ENCODE measurements around the gene NFASC. TPM values are rescaled to one million over a fixed set of nuclear protein-coding genes. Genes with fewer than 3 reads are reported as not detected.

NFASC gene
- 0.04 TPM for polyA plus RNA-seq (2013)

DNA sequence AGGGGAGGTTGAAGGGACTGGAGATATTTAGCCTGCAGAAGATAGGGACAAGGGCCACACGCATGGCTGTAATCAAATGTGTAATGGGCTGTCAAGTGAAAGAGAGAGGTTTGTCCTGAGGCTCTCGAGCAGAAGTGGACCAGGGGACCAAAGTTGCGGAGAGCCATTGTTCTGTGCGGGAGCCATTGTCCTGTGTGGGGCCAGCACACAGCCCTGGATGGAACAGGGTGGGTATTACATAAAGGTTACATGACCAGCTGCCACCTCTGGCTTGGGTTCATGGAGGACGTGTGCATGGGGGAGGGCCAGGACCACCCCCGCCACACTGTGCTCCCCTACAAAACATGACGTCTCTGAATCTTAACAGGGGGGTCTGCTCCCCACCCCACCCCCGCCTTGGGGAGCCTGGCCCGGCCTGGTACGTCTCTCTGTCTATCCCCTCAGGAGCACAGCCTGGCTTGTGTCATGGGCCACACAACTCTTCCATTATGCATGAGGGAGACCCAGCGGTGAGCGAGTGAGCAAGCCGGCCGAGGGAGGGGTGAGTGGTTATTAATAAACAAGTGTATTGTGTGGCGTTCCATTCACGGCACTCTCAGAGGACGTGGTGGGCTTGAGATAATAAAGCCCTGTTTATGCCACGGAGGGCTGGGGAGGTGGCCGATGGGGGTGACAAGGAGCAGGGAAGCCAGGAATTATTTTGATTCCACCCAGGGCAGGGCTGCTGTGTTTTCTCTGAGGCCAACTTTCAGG lies at the start of gene NFASC:
NFASC (plus strand) TSS at position 703 of the 753 bp plus-strand sequence. CDS start 73,454 bp downstream, outside the sequence.
- 95% methylated on average over 13 of the region's 19 CpGs for WGBS (ENCODE audit: insufficient coverage)
- Histone ChIP-seq H3K4me3 (ENCODE audit: control insufficient read depth in 1 of 7, extremely low read depth in 1 of 7, insufficient read depth in 4 of 7, low read depth in 2 of 7, low read length in 6 of 7) (no peak within 1 kb of the TSS), H3K4me1 (ENCODE audit: control extremely low read depth in 1 of 4, control insufficient read depth in 4 of 4, insufficient read depth in 4 of 4, low read length in 3 of 4) (no peaks in the 10 kb centered on the region), H3K27ac (ENCODE audit: insufficient read depth in 1 of 2, low read depth in 1 of 2, low read length in 2 of 2, poor library complexity in 1 of 2, severe bottlenecking in 2 of 2) (no peak within 1 kb of the TSS), H3K9me3 (ENCODE audit: control extremely low read depth in 1 of 5, control insufficient read depth in 4 of 5, insufficient read depth in 2 of 5, low read depth in 1 of 5, low read length in 4 of 5) (no peaks in the 10 kb centered on the region), H3K27me3 (replicated peaks in 2 of 5; ENCODE audit: control insufficient read depth in 4 of 5, insufficient read depth in 5 of 5, low read length in 4 of 5) (peaks cover 0 to 6% (median 0%) of the 10 kb centered on the region in 5 experiments), H3K36me3 (ENCODE audit: control insufficient read depth in 4 of 4, insufficient read depth in 4 of 4, low read length in 3 of 4) (no peaks in the 10 kb centered on the region)
- ChIA-PET POLR2A (no interaction called here), CTCF (interaction anchor here (2.1 kb wide), 1 partner anchor 22 kb away, joined by 5 read pairs; no protein-coding TSS in a partner anchor)
- DNase-seq = no peak

DNA sequence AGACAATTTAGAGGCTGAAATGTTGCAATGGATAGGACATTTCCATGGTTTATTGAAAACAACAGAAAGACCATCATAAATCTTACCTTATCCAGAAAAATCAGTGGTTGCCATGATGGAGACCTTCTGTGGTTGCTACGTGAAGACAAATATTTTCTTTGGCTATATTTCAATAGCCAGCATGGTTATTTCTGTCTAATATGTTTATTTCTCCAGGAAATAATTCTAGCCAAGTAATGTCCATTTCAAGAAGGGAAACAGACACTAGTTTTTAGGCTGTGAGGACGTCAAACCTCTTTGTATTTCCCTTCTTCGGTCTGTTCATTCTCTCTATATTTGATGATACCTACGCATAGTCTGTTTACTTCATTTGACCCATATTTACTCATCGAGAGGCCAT lies 49.2 kb upstream of the NFASC start:
- CTCF ChIA-PET = interaction anchor here (1.1 to 8.5 kb wide), 4 partner anchors 10 to 252 kb away, joined by 4 to 67 read pairs (median 4); no protein-coding TSS in a partner anchor
- Histone ChIP-seq H3K9me3 (ENCODE audit: control extremely low read depth in 1 of 5, control insufficient read depth in 4 of 5, insufficient read depth in 2 of 5, low read depth in 1 of 5, low read length in 4 of 5) (no peaks in the 10 kb centered on the region), H3K36me3 (ENCODE audit: control insufficient read depth in 4 of 4, insufficient read depth in 4 of 4, low read length in 3 of 4) (no peaks in the 10 kb centered on the region), H3K27me3 (replicated peaks in 2 of 5; ENCODE audit: control insufficient read depth in 4 of 5, insufficient read depth in 5 of 5, low read length in 4 of 5) (peaks cover 0 to 22% (median 9%) of the 10 kb centered on the region in 5 experiments), H3K4me3 (ENCODE audit: control insufficient read depth in 1 of 7, extremely low read depth in 1 of 7, insufficient read depth in 4 of 7, low read depth in 2 of 7, low read length in 6 of 7) (no peak overlapping the region), H3K27ac (ENCODE audit: insufficient read depth in 1 of 2, low read depth in 1 of 2, low read length in 2 of 2, poor library complexity in 1 of 2, severe bottlenecking in 2 of 2) (no peak overlapping the region), H3K4me1 (ENCODE audit: control extremely low read depth in 1 of 4, control insufficient read depth in 4 of 4, insufficient read depth in 4 of 4, low read length in 3 of 4) (no peaks in the 10 kb centered on the region)
- POLR2A ChIA-PET = no interaction called here
- WGBS (ENCODE audit: insufficient coverage) = 57% methylated on average over 3 of the region's 5 CpGs
- DNase-seq = no peak

DNA sequence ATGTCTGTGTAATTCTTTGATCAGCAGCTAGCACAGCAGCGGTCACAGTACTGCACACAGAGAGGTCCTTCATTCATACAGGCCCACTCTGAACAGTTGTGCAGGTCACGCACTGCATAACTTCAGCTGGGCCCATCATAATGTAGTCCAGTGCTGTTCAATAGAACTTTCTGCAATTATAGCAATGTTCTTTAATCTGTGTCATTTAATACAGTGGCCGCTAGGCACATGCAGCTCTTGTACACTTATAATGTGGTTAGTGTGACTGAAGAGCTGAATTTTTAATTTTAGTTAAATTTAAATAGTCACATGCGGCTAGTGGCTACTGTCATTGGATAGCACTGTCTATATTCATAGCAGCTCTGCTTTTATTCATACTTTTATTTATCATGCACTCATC lies 48.7 kb upstream of the NFASC start:
- CTCF ChIA-PET = interaction anchor here (1.1 to 8.5 kb wide), 5 partner anchors 10 to 253 kb away, joined by 3 to 67 read pairs (median 4); no protein-coding TSS in a partner anchor
- POLR2A ChIA-PET = no interaction called here

DNA sequence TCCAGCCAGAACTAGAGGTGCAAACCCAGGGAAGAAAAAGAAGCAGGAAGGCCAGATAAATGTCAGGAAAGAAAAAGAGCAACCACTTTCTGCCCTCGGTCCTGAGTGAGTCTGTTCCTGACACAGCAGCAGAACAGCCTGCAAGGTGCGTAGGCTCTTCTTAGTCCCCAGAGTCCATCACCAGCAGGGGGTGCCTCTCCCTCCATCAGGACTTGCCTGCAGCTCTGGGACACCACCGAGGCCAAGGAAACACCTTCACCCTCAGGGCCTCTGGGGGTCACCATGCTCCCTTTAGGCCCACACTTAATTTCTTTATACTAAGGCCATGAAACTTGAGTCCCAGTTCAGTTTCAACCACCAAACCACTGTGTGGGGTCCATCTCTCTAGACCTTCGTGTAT lies 43.7 kb upstream of the NFASC start:
- Histone ChIP-seq H3K4me3 (ENCODE audit: control insufficient read depth in 1 of 7, extremely low read depth in 1 of 7, insufficient read depth in 4 of 7, low read depth in 2 of 7, low read length in 6 of 7) (no peak overlapping the region), H3K4me1 (ENCODE audit: control extremely low read depth in 1 of 4, control insufficient read depth in 4 of 4, insufficient read depth in 4 of 4, low read length in 3 of 4) (peaks cover 0 to 8% (median 3%) of the 10 kb centered on the region in 4 experiments), H3K27me3 (replicated peaks in 2 of 5; ENCODE audit: control insufficient read depth in 4 of 5, insufficient read depth in 5 of 5, low read length in 4 of 5) (peaks cover 12 to 73% (median 28%) of the 10 kb centered on the region in 5 experiments), H3K27ac (ENCODE audit: insufficient read depth in 1 of 2, low read depth in 1 of 2, low read length in 2 of 2, poor library complexity in 1 of 2, severe bottlenecking in 2 of 2) (no peak overlapping the region), H3K9me3 (ENCODE audit: control extremely low read depth in 1 of 5, control insufficient read depth in 4 of 5, insufficient read depth in 2 of 5, low read depth in 1 of 5, low read length in 4 of 5) (no peaks in the 10 kb centered on the region), H3K36me3 (ENCODE audit: control insufficient read depth in 4 of 4, insufficient read depth in 4 of 4, low read length in 3 of 4) (no peaks in the 10 kb centered on the region)
- CTCF ChIA-PET = interaction anchor here (1.4 kb wide), 1 partner anchor 20 kb away, joined by 5 read pairs; no protein-coding TSS in a partner anchor
- POLR2A ChIA-PET = no interaction called here
- 49% methylated on average over 3 of the region's 4 CpGs for WGBS (ENCODE audit: insufficient coverage)
- DNase-seq = peak; percentile 25 to 47 (median 40)

More for the DNA sequence above, 48.7 kb upstream of the NFASC start:
- Histone ChIP-seq H3K4me1 (ENCODE audit: control extremely low read depth in 1 of 4, control insufficient read depth in 4 of 4, insufficient read depth in 4 of 4, low read length in 3 of 4) (no peaks in the 10 kb centered on the region), H3K4me3 (ENCODE audit: control insufficient read depth in 1 of 7, extremely low read depth in 1 of 7, insufficient read depth in 4 of 7, low read depth in 2 of 7, low read length in 6 of 7) (no peak overlapping the region), H3K27ac (ENCODE audit: insufficient read depth in 1 of 2, low read depth in 1 of 2, low read length in 2 of 2, poor library complexity in 1 of 2, severe bottlenecking in 2 of 2) (no peak overlapping the region), H3K9me3 (ENCODE audit: control extremely low read depth in 1 of 5, control insufficient read depth in 4 of 5, insufficient read depth in 2 of 5, low read depth in 1 of 5, low read length in 4 of 5) (no peaks in the 10 kb centered on the region), H3K36me3 (ENCODE audit: control insufficient read depth in 4 of 4, insufficient read depth in 4 of 4, low read length in 3 of 4) (no peaks in the 10 kb centered on the region), H3K27me3 (replicated peaks in 2 of 5; ENCODE audit: control insufficient read depth in 4 of 5, insufficient read depth in 5 of 5, low read length in 4 of 5) (peaks cover 2 to 27% (median 9%) of the 10 kb centered on the region in 5 experiments)
- DNase-seq = no peak
- WGBS (ENCODE audit: insufficient coverage) = 100% methylated on average over 1 of the region's 4 CpGs

DNA sequence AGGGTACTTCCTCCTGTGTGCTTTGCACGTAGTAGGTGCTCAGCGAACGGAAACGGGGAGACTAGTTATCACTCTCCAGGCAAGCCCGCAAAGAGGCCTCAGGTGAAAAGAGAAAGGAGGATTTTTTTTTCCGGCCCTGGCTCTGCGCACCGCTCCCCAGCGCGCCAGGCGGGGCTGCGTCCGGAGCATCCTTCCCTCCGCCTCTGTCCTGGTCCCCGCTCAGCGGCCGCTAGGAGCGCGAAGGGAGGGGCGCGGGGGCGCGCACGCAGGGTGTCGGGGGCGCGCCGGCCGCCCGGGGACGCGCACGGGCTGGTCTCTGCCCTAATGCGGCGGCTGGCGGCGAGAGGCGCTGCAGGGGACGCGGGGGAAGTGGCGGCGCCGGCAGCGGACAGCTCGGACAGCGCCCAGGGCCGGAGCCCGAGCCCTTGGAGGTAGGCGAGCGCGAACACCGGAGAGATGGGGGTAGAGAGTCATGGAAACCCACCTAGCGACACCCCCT lies 42.3 kb upstream of the NFASC start:
- H3K36me3 ChIP-seq (ENCODE audit: control insufficient read depth in 4 of 4, insufficient read depth in 4 of 4, low read length in 3 of 4) = no peaks in the 10 kb centered on the region
- CTCF ChIA-PET = interaction anchor here (0.9 to 1.4 kb wide), 2 partner anchors 21 to 35 kb away, joined by 3 to 5 read pairs; no protein-coding TSS in a partner anchor
- peak; percentile 22 to 61 (median 57) for DNase-seq
- POLR2A ChIA-PET = no interaction called here
- H3K4me3 ChIP-seq (ENCODE audit: control insufficient read depth in 1 of 7, extremely low read depth in 1 of 7, insufficient read depth in 4 of 7, low read depth in 2 of 7, low read length in 6 of 7) = peak overlapping the region in 3 of 7 experiments; percentile 45 to 51 (median 47)
- H3K9me3 ChIP-seq (ENCODE audit: control extremely low read depth in 1 of 5, control insufficient read depth in 4 of 5, insufficient read depth in 2 of 5, low read depth in 1 of 5, low read length in 4 of 5) = no peaks in the 10 kb centered on the region
- H3K4me1 ChIP-seq (ENCODE audit: control extremely low read depth in 1 of 4, control insufficient read depth in 4 of 4, insufficient read depth in 4 of 4, low read length in 3 of 4) = peaks cover 0 to 8% (median 3%) of the 10 kb centered on the region in 4 experiments
- no peak overlapping the region for H3K27ac ChIP-seq (ENCODE audit: insufficient read depth in 1 of 2, low read depth in 1 of 2, low read length in 2 of 2, poor library complexity in 1 of 2, severe bottlenecking in 2 of 2)
- peaks cover 12 to 82% (median 35%) of the 10 kb centered on the region in 5 experiments for H3K27me3 ChIP-seq (replicated peaks in 2 of 5; ENCODE audit: control insufficient read depth in 4 of 5, insufficient read depth in 5 of 5, low read length in 4 of 5)
- WGBS (ENCODE audit: insufficient coverage) = under 1% methylated on average over 36 of the region's 53 CpGs

DNA sequence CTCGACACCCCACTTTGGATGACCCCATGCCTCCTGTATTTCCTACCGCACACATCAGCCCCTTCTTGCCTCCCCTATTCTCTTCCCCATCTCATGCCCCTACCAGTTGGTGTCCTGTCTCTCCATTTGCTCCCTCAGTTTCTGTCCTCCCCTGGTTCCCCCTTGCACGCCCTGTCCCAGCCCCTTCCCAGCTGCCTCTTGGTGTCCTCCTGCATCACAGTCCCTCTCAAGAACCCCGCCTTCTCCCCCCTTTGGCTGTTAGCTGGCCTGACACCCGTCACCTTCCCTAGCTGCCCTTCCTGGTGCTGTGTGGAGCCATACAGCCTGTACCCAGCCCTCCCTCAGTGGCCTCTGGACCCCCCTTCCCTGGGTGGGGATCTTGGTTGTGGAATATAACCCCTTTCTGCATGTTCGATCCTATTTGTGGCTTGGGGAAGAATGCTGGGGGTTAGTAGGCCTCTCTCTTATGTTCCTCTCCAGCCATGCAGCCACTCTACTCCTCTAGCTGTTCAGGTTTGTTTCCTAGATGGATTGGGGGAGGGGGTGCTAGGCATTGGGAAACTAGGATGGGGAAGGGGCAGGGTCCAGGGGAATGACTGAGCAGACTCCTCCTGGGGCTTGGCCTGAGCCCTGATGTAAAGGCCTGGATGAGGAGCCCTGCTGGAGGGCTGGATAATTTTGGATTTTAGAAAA lies 41.4 kb upstream of the NFASC start:
- H3K4me1 ChIP-seq (ENCODE audit: control extremely low read depth in 1 of 4, control insufficient read depth in 4 of 4, insufficient read depth in 4 of 4, low read length in 3 of 4) = peaks cover 0 to 8% (median 3%) of the 10 kb centered on the region in 4 experiments
- no peaks in the 10 kb centered on the region for H3K36me3 ChIP-seq (ENCODE audit: control insufficient read depth in 4 of 4, insufficient read depth in 4 of 4, low read length in 3 of 4)
- peak overlapping the region in 1 of 7 experiments; percentile 51 for H3K4me3 ChIP-seq (ENCODE audit: control insufficient read depth in 1 of 7, extremely low read depth in 1 of 7, insufficient read depth in 4 of 7, low read depth in 2 of 7, low read length in 6 of 7)
- WGBS (ENCODE audit: insufficient coverage) = 19% methylated on average over 3 of the region's 6 CpGs
- H3K27me3 ChIP-seq (replicated peaks in 2 of 5; ENCODE audit: control insufficient read depth in 4 of 5, insufficient read depth in 5 of 5, low read length in 4 of 5) = peaks cover 12 to 90% (median 35%) of the 10 kb centered on the region in 5 experiments
- POLR2A ChIA-PET = no interaction called here
- H3K27ac ChIP-seq (ENCODE audit: insufficient read depth in 1 of 2, low read depth in 1 of 2, low read length in 2 of 2, poor library complexity in 1 of 2, severe bottlenecking in 2 of 2) = no peak overlapping the region
- CTCF ChIA-PET = no interaction called here
- no peaks in the 10 kb centered on the region for H3K9me3 ChIP-seq (ENCODE audit: control extremely low read depth in 1 of 5, control insufficient read depth in 4 of 5, insufficient read depth in 2 of 5, low read depth in 1 of 5, low read length in 4 of 5)
- no peak for DNase-seq
